ENCODE data around the gene GRK7. TPM values are rescaled to one million over a fixed set of nuclear protein-coding genes. Genes with fewer than 3 reads are reported as not detected.
"Not testable (repeated sequence)": the region's sequence is repeated elsewhere in the genome, so short reads cannot be mapped to it uniquely, and the experiment has no call there.

The GRK7 gene
- total and polyA plus RNA-seq, 2 donors: 0.05 to 0.16 TPM

DNA sequence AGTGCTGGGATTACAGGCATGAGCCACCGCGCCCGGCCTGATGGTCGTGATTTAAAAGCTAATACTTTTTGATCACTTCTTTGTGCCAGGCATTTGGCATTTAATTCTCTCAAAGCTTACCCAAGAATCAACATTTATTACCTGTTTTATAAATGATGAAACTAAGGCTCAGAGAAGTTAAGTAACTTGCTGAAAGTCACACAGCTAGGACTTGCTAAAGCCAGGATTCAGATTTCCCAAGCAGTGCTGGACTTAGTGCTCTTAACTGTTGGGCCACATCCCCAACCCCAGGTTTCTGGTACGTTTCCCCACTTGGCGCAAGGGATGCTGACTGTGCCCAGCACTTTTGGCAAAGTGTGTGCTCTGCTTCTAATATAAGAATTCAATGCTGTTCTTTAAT lies 10.5 kb downstream of the GRK7 start:
- H3K4me1 ChIP-seq (ENCODE audit: insufficient read depth): no peaks in the 10 kb centered on the region
- H3K4me3 ChIP-seq (ENCODE audit: low read depth, low read length): no peak overlapping the region
- WGBS: 97% methylated on average over 6 of the region's 6 CpGs
- H3K36me3 ChIP-seq (ENCODE audit: insufficient read depth): no peaks in the 10 kb centered on the region
- no peak for DNase-seq (ENCODE audit: extremely low spot score)
- H3K27ac ChIP-seq (ENCODE audit: low read depth): no peak overlapping the region

DNA sequence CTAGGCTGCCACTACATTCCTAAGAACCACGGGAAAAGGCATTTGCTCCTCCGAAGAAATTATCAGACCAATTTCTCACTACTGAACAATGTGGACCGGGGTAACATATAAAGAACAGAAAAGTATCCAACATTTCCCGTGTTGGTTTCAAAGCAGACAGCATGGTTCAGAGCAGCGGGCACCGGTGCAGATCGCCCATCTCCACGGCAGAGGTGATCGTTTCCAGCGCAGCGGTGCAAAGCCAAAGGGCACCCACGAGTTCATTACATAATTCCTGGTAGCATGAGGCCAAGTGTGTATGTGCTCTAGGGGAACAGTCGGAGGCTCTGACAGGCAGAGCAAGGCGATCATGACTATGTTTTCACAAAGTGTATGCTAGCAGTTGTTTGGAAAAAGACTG lies 13.2 kb downstream of the GRK7 start:
- no peak for DNase-seq (ENCODE audit: extremely low spot score)
- Histone ChIP-seq H3K4me3 (ENCODE audit: low read depth, low read length) (no peak overlapping the region), H3K4me1 (ENCODE audit: insufficient read depth) (no peaks in the 10 kb centered on the region), H3K27ac (ENCODE audit: low read depth) (no peak overlapping the region), H3K36me3 (ENCODE audit: insufficient read depth) (no peaks in the 10 kb centered on the region)
- WGBS: 90% methylated on average over 14 of the region's 14 CpGs

DNA sequence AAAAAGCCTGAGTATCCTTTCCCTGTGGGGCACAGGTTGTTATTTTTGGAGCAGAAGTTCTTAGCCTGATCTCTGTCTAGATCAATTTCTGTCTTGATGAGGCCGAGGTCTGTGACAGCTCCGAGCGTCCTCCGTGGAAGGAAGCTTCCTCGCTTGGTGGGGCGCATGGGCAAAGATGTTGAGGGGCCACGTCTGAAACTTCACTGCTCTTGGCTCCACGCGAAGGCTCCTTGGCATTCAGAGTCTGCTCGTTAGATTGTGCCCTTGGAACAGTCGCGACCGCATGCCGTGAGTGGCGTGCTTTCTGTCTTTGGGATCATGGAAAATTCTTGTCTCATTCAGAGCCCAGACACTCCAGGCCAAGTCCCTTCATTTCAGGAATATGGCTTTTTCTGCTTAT lies 13.7 kb downstream of the GRK7 start:
- WGBS: 91% methylated on average over 15 of the region's 15 CpGs
- H3K36me3 ChIP-seq (ENCODE audit: insufficient read depth): no peaks in the 10 kb centered on the region
- no peak overlapping the region for H3K4me3 ChIP-seq (ENCODE audit: low read depth, low read length)
- no peaks in the 10 kb centered on the region for H3K4me1 ChIP-seq (ENCODE audit: insufficient read depth)
- no peak for DNase-seq (ENCODE audit: extremely low spot score)
- H3K27ac ChIP-seq (ENCODE audit: low read depth): no peak overlapping the region

DNA sequence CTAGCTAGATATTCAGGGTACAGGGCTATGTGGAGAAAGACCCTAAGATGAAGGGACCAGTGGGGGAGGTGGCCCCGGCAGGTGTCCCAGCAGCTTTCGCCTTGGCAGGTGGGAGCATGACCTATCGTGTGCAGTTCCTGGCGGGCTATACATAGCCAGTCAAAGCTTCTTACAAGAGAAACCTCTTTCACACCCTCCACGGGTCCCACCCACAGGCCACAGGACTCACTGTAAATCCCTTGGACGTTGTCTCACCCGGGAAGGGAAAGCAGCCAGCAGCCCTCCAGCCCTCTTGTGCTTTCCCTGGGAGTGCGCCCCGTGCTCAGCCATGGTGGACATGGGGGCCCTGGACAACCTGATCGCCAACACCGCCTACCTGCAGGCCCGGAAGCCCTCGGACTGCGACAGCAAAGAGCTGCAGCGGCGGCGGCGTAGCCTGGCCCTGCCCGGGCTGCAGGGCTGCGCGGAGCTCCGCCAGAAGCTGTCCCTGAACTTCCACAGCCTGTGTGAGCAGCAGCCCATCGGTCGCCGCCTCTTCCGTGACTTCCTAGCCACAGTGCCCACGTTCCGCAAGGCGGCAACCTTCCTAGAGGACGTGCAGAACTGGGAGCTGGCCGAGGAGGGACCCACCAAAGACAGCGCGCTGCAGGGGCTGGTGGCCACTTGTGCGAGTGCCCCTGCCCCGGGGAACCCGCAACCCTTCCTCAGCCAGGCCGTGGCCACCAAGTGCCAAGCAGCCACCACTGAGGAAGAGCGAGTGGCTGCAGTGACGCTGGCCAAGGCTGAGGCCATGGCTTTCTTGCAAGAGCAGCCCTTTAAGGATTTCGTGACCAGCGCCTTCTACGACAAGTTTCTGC lies 15.0 kb downstream of the GRK7 start:
- Histone ChIP-seq H3K27ac (ENCODE audit: low read depth) (no peak overlapping the region), H3K4me3 (ENCODE audit: low read depth, low read length) (no peak overlapping the region), H3K4me1 (ENCODE audit: insufficient read depth) (no peaks in the 10 kb centered on the region), H3K36me3 (ENCODE audit: insufficient read depth) (no peaks in the 10 kb centered on the region)
- 93% methylated on average over 42 of the region's 42 CpGs for WGBS
- no peak for DNase-seq (ENCODE audit: extremely low spot score)

DNA sequence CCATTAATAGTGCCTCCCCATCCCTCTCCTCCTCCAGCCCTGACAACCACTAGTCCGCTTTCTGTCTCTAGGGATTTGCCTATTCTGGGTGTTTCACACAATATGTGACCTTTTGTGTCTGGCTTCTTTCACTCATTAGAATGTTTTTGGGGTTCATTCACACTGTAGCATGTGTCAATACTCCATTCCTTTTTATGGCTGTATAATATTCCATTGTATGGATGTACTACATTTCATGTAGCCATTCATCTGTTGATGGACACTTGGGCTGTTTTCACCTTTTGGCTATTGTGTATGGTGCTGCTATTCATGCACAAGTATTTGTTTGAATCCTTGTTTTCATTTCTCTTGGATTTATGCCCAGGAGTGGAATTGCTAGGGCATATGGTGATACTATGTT lies 16.5 kb downstream of the GRK7 start:
- Histone ChIP-seq H3K4me1 (ENCODE audit: insufficient read depth) (no peaks in the 10 kb centered on the region), H3K36me3 (ENCODE audit: insufficient read depth) (no peaks in the 10 kb centered on the region), H3K27ac (ENCODE audit: low read depth) (no peak overlapping the region), H3K4me3 (ENCODE audit: low read depth, low read length) (no peak overlapping the region)
- DNase-seq (ENCODE audit: extremely low spot score): no peak
- 96% methylated on average over 1 of the region's 1 CpG for WGBS

DNA sequence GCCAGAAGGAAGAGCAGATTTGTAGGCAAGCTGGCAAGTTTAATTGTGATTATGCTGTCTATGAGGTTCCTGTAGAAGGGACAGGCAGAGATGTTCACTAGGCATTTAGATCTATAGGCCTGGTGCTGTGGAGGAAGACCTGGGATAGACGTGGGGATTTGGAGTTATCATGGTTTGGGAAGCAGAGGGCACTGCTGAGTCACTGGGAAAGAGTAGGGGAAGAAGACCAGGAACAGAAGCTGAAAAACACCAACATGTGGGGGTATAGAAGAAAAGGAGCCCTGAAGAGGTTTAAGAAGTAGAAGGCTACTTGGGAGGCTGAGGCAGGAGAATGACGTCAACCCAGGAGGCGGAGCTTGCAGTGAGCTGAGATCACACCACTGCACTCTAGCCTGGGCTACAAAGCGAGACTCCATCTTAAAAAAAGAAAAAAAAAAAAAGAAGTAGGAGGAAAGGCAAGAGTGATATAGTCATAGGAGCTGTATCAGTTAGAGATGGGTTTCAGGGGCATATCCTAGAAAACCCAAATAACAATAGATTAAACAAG lies 19.3 kb downstream of the GRK7 start:
- Histone ChIP-seq H3K4me1 (ENCODE audit: insufficient read depth) (no peaks in the 10 kb centered on the region), H3K36me3 (ENCODE audit: insufficient read depth) (no peaks in the 10 kb centered on the region), H3K27ac (ENCODE audit: low read depth) (no peak overlapping the region), H3K4me3 (ENCODE audit: low read depth, low read length) (no peak overlapping the region)
- 69% methylated on average over 4 of the region's 4 CpGs for WGBS
- no peak for DNase-seq (ENCODE audit: extremely low spot score)

DNA sequence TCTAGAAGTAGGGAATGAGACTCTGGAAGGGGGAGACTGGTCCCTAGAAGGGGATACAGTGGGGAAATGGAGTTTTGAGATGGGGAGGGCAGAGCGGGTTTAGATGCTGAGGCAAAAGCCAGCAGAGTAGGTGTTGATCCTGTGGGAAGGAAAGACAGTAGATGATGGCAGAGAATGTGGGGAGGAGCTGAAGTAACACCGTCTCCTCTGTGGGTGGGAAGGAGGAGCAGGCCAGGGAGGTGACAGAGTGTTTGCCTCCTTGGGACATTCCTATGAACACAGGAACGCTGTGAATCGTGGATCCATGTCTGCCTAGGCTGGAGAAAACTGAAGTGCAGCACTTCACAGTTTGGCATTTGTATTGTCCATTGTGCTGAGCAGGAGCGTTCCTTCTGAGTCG lies 20.4 kb downstream of the GRK7 start:
- H3K4me1 ChIP-seq (ENCODE audit: insufficient read depth): no peaks in the 10 kb centered on the region
- H3K36me3 ChIP-seq (ENCODE audit: insufficient read depth): no peaks in the 10 kb centered on the region
- DNase-seq (ENCODE audit: extremely low spot score): no peak
- 84% methylated on average over 6 of the region's 6 CpGs for WGBS
- H3K4me3 ChIP-seq (ENCODE audit: low read depth, low read length): no peak overlapping the region
- no peak overlapping the region for H3K27ac ChIP-seq (ENCODE audit: low read depth)

DNA sequence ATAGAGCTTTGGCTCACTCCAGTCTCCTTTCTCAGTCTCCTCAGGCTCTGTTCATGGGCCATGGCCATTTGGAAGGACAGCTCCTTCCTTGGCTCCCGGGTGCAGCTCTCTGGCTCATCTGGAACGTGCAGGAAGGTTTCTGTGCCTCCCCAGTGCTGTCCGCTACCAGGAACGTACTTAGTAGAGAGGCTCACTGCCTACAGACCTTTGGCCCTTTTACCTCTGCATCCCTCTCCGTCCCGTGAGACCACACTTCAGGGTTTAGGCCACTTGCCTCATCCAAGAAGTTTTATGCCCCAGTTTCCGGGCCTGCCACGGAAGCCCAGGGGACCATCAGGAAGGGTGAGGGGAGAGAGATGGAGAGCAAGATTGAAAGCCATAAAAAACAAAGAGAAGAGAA lies 20.9 kb downstream of the GRK7 start:
- no peaks in the 10 kb centered on the region for H3K36me3 ChIP-seq (ENCODE audit: insufficient read depth)
- no peak overlapping the region for H3K4me3 ChIP-seq (ENCODE audit: low read depth, low read length)
- no peak overlapping the region for H3K27ac ChIP-seq (ENCODE audit: low read depth)
- no peak for DNase-seq (ENCODE audit: extremely low spot score)
- WGBS: 79% methylated on average over 8 of the region's 8 CpGs
- H3K4me1 ChIP-seq (ENCODE audit: insufficient read depth): no peaks in the 10 kb centered on the region

DNA sequence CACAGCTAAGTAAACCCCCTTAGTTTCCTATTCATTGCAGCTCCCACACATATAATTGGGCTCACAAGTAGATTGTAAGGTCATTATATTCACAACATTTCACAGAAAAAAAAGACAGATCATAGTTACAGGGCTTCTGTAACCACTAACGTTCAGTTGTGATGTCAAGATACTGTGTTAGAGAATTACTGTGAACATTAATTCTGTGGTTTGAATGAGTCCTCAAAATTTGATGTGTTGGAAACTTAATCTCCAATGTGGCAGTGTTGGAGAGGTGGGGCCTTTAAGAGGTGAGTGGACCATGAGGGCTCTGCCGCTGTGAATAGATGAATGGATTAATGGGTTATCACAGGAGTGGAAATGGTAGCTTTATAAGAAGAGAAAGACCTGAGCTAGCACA lies 21.3 kb downstream of the GRK7 start:
- no peaks in the 10 kb centered on the region for H3K4me1 ChIP-seq (ENCODE audit: insufficient read depth)
- no peaks in the 10 kb centered on the region for H3K36me3 ChIP-seq (ENCODE audit: insufficient read depth)
- H3K4me3 ChIP-seq (ENCODE audit: low read depth, low read length): no peak overlapping the region
- DNase-seq (ENCODE audit: extremely low spot score): no peak
- H3K27ac ChIP-seq (ENCODE audit: low read depth): no peak overlapping the region
- 73% methylated on average over 2 of the region's 2 CpGs for WGBS

DNA sequence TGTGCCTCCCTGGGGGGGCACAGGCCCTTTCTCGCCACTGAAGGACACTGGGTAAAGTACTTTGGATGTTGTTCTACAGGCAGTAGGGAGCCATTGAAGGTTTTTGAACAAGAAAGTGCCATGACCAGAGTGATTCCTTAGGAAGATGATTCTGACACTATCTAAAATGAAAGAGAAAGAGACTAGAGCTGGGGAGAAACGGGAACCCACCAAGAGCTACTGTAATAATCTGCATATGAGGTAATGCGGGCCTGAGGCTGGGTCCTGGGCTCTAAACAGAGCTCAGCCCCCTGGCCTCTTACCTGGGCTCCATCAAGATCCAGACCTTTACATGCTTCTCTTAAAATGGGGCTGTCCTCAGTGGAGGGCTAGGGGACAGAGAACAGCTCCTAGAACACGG lies 24.9 kb downstream of the GRK7 start:
- no peak overlapping the region for H3K27ac ChIP-seq (ENCODE audit: low read depth)
- no peak for DNase-seq (ENCODE audit: extremely low spot score)
- WGBS: 90% methylated on average over 4 of the region's 4 CpGs
- H3K4me3 ChIP-seq (ENCODE audit: low read depth, low read length): no peak overlapping the region
- no peaks in the 10 kb centered on the region for H3K4me1 ChIP-seq (ENCODE audit: insufficient read depth)
- H3K36me3 ChIP-seq (ENCODE audit: insufficient read depth): no peaks in the 10 kb centered on the region

DNA sequence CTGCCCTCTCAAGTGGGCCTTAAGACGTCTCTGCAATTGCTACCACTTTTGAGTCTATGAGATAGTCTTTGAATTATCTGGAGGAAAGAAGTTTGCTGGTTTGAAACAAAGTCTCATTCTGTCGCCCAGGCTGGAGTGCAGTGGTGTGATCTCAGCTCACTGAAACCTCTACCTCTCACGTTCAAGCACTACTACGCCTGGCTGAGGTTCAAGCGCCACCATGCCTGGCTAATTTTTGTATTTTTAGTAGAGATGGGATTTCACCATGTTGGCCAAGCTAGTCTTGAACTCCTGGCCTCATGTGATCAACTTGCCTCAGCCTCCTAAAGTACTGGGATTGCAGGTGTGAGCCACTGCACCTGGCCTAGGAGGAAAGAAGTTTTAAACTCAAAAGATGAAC lies 25.5 kb downstream of the GRK7 start:
- not testable (repeated sequence) for DNase-seq (ENCODE audit: extremely low spot score)

DNA sequence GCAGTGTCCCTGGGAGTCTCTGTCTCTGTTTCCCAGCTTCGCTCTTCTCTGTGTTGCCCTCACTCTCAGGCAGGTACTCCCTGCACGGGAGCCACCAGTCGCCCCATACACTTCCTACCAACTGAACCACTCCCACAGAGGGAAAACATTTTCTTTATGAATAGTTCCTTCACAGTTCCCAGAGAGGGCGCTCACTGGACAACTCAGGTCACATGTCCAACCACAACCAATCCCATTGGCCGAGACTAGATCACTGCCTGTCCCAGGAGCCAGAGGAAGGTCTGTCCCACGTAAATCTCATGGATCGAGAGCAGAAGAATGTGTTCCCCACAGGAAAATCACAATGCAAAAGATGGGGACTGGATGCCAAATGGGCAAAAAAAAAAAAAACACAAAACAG lies 26.1 kb downstream of the GRK7 start:
- Histone ChIP-seq H3K36me3 (ENCODE audit: insufficient read depth) (no peaks in the 10 kb centered on the region), H3K27ac (ENCODE audit: low read depth) (no peak overlapping the region), H3K4me3 (ENCODE audit: low read depth, low read length) (no peak overlapping the region), H3K4me1 (ENCODE audit: insufficient read depth) (no peaks in the 10 kb centered on the region)
- no peak for DNase-seq (ENCODE audit: extremely low spot score)
- WGBS: 93% methylated on average over 7 of the region's 7 CpGs

More for the DNA sequence above, 25.5 kb downstream of the GRK7 start:
- H3K4me1 ChIP-seq (ENCODE audit: insufficient read depth); H3K27ac ChIP-seq (ENCODE audit: low read depth); H3K4me3 ChIP-seq (ENCODE audit: low read depth, low read length); H3K36me3 ChIP-seq (ENCODE audit: insufficient read depth): not testable (repeated sequence)
- 91% methylated on average over 5 of the region's 5 CpGs for WGBS

DNA sequence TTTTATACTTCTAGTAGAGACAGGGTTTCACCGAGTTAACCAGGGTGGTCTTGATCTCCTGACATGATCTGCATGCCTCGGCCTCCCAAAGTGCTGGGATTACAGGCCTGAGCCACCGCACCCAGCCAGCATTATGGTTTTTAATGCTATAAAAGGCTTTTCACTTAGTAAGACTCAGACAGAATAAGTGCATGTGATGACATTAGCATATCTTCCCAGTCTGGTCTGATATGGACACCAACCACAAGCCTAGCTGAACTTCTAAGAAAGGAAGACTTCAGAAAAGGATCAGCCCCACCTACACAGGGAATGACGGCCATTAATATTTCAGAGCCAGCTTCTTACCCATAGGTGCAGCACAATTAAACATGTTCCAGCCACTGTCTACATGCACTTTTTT lies 27.0 kb downstream of the GRK7 start:
- no peak for DNase-seq (ENCODE audit: extremely low spot score)
- Histone ChIP-seq H3K27ac (ENCODE audit: low read depth) (no peak overlapping the region), H3K36me3 (ENCODE audit: insufficient read depth) (no peaks in the 10 kb centered on the region), H3K4me3 (ENCODE audit: low read depth, low read length) (no peak overlapping the region), H3K4me1 (ENCODE audit: insufficient read depth) (no peaks in the 10 kb centered on the region)
- WGBS: 81% methylated on average over 4 of the region's 4 CpGs

DNA sequence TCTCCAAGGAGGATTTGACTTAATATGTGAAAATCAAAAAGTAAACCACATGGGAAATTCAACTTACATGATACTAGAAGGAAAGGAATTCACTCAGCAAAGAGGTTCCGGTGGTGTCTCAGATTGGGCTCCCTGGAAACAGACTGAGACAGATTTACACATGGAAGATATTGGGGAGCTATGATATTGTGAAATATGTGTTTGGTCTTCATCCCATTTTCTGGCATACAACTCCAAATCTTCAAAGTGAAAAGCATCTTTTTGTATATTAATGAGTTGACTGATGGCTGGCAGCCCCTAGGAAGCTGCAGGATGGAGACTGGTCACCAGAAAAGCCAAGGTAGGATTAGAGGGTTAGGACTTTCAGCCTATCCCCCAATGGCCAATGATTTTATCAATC lies 29.3 kb downstream of the GRK7 start:
- no peaks in the 10 kb centered on the region for H3K4me1 ChIP-seq (ENCODE audit: insufficient read depth)
- WGBS: 99% methylated on average over 1 of the region's 1 CpG
- no peak overlapping the region for H3K4me3 ChIP-seq (ENCODE audit: low read depth, low read length)
- H3K36me3 ChIP-seq (ENCODE audit: insufficient read depth): no peaks in the 10 kb centered on the region
- no peak overlapping the region for H3K27ac ChIP-seq (ENCODE audit: low read depth)
- no peak for DNase-seq (ENCODE audit: extremely low spot score)
